Stimulated activated CD8-positive, alpha-beta memory T cell treated with anti-CD3 and anti-CD28 coated beads, Interleukin-12 subunit alpha, Interleukin-12 subunit beta, amount 100 ng/mL, for 24 hours (primary cell): ENCODE data around the gene NKAIN1.
"Not testable (repeated sequence)": the region's sequence is repeated elsewhere in the genome, so short reads cannot be mapped to it uniquely, and the experiment has no call there.

Experiments used
- DNase-seq: peaks from one replicate; pipeline ENCODE4 v3.0.0-alpha.2; 2020; ENCODE audit errors: extremely low read depth

NKAIN1 gene

DNA sequence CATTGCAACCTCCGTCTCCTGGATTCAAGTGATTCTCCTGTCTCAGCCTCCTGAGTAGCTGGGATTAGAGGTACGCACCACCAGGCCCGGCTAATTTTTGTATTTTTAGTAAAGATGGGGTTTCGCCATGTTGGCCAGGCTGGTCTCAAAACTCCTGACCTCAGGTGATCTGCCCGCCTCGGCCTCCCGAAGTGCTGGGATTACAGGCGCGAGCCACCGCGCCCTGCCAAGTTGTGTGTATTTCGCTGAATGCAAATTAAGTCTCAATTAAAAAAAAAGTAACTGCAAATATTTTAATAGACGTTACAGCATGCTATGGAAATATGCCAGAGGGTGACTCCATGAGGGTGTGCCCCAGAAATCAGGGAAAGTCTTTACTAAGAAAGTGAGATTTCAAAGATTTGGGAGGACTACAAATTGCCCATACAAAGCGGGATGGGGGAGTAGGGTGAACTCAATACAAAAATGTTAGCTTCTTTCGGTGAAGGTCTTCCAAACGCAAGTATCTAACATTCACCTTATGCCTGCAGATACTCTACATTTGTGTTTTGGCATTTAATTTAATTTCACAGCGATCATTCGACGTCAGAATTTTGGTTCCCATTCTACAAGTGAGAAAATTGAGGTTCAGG, 85.6 kb downstream of the NKAIN1 start:
- DNase-seq, result no peak

DNA sequence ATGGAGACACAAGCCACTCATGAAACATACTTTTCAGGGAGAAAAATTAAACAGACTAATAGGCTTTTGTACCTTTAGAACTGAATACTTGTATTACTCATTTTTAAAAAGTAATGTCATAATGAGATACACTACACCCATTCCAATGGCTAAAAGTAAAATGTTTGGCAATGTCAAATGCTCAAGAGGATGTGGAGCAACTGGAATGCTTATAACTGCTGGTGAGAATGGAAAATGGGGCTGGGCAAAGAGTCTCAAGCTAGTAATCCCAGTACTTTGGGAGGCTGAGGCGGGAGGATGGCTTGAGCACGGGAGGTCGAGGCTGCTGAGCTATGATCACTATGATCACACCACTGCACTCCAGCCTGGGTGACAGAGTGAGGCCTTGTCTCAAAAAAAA, 86.3 kb downstream of the NKAIN1 start:
- no peak for DNase-seq

DNA sequence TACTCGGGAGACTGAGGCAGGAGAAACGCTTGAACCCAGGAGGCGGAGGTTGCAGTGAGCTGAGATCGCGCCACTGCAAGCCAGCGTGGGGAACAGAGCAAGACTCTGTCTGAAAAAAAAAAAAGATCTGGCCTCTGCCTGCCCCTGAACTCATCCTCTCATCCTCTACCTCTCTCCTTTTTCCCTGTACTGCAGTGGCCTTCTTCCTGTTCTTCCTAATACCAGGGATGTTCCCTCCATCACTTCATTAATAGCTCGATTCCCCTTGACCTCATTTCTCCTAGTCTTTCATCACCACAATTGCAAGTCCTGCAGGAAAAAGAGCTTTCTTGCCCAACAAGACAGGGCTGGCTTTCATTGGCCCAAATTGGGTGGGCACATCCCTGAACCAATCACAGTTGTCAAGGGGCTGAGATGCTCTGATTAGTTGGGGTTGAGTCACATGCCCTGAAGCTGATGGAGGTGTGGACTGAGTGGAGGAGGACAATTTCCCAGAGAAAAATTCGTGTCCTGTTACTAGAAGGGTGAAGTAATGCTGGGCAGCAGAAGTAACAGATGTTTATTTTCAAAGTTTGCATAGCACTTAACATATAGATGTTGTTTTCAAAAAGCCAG, 87.4 kb downstream of the NKAIN1 start:
- no peak for DNase-seq

GRCh38 chr1:31151402-31151801, 88.3 kb downstream of the NKAIN1 start:
- no peak for DNase-seq

- DNase-seq, result no peak
Measured at GRCh38 chr1:31148409-31148808, 91.3 kb downstream of the NKAIN1 start.

GRCh38 chr1:31145648-31146047, 94.0 kb downstream of the NKAIN1 start:
- no peak for DNase-seq

DNA sequence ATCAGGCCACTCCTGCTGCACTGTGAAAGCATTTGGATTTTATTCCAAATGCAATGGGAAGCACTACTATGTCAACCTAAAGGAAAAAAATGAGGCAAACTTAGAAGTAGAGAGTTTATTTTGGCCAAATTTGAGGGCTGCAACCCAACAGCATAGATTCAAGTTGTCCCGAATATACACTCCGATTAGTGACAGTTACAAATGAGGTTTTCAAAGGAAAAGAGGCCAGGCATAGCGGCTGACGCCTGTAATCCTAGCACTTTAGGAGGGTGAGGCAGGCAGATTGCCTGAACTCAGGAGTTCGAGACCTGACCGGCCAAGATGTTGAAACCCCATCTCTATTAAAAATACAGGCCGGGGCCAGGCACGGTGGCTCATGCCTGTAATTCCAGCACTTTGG, 95.2 kb downstream of the NKAIN1 start:
- DNase-seq, result no peak

DNA sequence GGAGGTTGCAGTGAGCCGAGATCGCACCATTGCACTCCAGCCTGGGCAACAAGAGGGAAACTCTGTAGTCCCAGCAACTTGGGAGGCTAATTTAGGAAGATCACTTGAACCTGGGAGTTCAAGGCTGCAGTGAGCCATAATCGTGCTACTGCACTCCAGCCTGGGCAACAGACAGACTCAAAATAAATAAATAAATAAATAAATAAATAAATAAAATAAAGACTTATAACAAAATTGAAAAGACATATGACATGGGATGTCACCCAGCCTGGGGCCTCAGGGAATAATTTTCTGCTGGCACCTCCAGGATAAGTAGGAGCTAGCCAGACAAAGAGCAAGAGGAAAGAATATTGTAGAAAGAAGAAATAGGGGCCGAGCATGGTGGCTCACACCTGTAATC, 96.2 kb downstream of the NKAIN1 start:
- no peak for DNase-seq

DNA sequence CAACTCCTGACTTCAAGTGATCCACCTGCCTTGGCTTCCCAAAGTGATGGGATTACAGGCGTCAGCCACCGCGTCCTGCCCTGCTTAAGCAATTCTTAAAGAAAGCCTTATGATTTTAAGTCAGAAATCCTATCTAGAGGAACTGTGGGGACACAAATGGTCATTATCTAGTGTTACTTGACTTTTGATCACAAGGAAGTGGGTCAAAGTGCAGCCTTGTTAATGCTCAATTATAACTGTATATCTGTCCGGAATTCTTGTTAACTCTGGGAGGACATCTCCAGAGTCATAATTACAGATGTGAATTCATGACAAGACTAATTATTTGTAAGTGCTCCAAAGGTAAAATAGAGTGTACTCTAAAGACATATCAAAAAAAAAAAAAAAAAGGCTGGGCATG, 97.3 kb downstream of the NKAIN1 start:
- DNase-seq, result no peak

DNA sequence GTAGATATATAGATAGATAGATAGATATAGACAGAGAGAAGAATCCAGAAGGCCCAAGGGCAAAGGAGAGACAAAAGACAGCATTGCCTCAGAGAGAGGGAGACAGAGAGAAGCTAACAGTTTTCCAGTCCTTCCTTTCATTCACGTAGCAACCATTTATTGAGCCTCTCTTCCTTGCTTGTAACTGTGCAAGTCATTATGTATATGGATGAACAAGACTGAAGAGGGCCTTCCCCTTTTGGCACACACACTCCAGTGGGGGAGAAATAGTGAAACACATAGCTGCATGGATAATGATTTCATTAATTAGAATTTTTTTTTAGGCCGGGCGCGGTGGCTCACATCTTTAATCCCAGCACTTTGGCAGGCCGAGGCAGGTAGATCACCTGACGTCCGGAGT, 99.4 kb downstream of the NKAIN1 start:
- DNase-seq, result no peak

GRCh38 chr1:31138797-31139521, 100.7 kb downstream of the NKAIN1 start:
- DNase-seq, result not testable (repeated sequence)

- not testable (repeated sequence) for DNase-seq
Measured at GRCh38 chr1:31137873-31138272, 101.8 kb downstream of the NKAIN1 start.

GRCh38 chr1:31135973-31136600, 103.6 kb downstream of the NKAIN1 start:
- DNase-seq, result no peak

- no peak for DNase-seq
Measured at GRCh38 chr1:31133368-31133767, 106.3 kb downstream of the NKAIN1 start.
